ENCODE data around the gene TUBD1. TPM values are rescaled to one million over a fixed set of nuclear protein-coding genes. Genes with fewer than 3 reads are reported as not detected.

The TUBD1 gene
- polyA plus RNA-seq, 4 donors: 18.5 to 25.0 (median 21.1) TPM

DNA sequence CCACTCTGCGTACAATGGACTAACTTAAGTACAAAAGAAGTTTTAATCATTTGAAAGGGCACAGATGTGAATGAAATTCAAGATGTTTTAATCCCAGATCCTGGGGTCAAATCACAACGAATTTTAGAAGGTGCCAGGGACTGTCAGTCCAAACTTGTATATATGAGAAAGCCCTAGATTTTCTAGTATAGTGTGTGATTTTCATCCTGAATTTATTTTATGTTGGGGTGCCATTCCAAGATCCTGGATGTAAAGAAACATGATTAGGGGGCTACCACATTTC is 64.3 kb downstream of the TUBD1 start:
- no peak for DNase-seq (ENCODE audit: low read depth in 4 of 4, low spot score in 3 of 4)

DNA sequence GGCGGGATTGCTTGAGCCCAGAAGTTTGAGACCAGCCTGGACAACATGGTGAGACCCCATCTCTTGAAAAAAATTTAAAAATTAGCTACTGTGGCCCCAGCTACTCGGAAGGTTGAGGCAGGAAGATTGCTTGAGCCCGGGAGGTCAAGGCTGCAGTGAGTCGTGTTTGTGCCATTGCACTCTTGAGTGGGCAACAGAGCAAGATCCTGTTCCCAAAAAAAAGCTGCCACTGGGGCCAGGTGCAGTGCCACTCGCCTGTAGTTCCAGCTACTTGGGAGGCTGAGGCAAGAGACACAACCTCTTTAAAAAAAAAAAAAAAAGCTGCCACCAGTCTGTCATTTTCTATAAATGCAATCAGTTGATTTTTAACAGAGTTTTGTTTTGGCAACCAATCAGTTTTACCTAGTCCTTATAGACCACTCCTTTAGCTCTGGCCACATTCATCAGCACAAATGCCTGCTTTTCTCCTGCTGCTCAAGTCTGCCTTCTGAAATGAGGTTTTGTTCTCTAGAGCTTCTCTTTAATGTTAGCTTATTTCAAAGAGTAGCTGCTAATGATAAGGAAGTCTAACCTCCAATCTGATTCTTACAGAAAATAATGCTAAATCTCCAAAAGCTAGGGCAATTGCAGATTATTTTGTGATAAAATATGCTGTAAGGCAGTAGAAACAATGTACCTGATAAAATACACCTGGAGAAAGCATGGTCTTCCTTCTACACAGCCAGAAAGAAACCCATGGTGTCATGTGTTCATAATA is 64.8 kb downstream of the TUBD1 start:
- no peak for DNase-seq (ENCODE audit: low read depth in 4 of 4, low spot score in 3 of 4)

DNA sequence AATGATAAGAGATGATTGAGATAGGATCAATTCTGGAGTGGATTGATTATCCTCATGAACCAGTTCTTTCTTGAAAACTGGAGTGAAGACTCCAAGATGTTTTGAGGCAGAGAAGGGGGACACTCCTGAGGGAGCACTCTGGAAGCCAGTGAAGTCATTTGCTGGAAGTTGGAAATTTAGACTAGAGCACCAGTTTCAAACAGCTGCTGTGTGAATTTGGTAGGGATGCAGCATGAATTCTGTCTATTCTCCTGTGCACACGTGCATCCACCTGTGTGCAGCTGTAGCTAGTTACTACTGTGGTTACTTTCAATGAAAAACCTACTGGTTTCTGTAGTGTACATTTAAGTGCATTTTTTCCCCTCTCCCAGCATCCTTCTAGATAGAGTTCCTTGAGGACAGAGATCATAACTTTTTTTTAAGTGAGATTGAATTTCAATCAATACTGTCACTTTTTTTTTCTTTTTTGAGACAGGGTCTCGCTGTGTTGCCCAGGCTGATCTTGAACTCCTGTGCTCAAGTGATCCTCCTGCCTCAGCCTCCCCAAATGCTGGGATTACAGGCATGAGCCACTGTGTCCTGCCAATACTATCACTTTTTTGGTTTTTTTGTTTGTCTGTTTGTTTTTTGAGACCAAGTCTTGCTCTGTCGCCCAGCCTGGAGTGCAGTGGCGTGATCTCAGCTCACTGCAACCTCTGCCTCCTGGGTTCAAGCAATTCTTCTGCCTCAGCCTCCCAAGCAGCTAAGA is 65.9 kb downstream of the TUBD1 start:
- no peak for DNase-seq (ENCODE audit: low read depth in 4 of 4, low spot score in 3 of 4)

DNA sequence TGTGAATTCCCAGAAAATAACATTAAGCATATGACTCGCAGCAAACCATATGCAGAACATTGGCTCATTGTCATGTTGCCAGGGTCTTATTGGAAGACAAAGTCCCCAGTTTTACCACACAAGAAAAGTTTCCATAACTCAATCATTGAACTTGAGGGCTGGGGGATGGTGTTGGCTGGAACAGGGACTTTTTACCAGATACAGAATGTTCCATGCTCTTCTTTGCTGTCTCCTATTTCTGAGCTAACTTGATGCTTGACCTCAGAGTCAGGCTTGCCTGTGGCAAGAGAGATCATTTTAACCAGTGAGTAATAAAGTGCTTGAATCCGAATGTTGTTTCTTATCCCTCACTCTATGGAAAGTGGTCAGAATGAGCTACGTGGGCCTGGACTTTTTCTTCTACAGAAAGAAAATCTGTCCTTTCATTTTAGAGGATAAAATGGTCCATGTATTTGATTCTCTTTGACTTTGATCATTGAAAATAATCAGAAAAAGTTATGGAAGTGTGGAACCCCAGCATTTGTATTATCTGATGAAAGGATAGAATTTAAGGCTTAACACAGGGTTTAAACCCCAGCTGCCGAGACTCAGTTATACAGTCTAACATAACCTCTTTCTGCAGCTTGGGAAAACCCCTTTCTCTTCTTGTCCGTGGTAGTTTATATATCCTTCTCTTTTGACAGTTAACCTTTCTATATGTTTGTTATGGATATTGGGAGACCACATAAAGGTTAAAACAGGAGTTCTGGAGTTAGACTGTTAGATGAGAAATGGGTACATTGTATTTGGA is 67.0 kb downstream of the TUBD1 start:
- no peak for DNase-seq (ENCODE audit: low read depth in 4 of 4, low spot score in 3 of 4)

DNA sequence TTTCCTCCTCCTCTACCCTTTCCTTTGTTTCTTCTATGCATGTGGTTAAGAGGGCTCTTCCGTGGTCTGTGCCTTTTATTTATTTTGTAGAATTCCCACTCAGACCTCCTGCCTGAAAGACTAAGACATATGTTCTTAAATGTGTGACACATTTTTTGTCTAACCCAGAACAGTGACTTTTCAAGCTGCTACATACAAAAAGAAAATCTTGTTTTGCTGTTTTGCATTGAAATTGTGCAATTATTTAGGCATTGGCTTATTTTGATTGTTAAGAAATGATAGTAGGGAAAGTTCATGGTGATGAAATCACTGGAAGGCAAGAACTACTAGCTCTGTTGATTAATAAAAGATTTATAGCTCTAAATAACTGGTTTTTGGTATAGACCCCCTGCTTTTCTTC is 76.8 kb downstream of the TUBD1 start:
- DNase-seq (ENCODE audit: low read depth in 4 of 4, low spot score in 3 of 4): no peak

DNA sequence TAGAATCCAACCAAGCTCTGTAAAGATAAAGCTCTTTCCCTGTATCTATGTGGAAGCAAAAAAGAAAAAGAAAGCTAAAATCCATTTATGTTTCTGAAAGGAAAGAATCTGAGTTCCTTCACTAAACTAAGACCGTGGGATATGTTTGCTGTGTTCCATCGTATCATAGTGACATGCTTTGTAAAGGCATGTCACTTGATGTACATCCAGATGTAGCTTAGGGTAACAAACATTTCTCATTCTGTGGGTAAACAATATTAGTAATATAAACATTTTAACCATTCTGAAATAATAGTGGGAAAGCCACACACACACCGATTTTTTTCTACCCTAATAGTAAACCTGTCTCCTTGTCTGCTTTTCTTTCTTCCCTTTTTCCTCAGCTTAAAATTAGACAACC is 78.1 kb downstream of the TUBD1 start:
- no peak for DNase-seq (ENCODE audit: low read depth in 4 of 4, low spot score in 3 of 4)

DNA sequence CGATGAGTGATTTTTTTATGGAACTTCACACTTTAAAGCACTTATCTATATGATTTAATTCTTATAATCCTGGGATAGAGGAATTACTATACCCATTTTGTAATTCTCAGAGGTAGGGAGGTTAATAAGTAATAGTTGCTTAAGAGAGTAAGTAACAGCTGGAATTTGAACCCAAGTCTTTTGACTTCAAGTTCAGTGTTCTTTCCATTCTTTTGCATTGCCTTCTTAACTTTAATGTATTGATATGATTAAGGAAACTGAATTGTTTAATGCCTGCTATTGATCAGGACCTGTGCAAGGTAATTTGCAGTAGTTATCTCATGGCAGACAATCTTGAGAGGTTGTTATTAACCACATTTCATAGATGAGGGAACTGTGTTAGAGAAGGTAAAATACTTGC is 78.5 kb downstream of the TUBD1 start:
- no peak for DNase-seq (ENCODE audit: low read depth in 4 of 4, low spot score in 3 of 4)

DNA sequence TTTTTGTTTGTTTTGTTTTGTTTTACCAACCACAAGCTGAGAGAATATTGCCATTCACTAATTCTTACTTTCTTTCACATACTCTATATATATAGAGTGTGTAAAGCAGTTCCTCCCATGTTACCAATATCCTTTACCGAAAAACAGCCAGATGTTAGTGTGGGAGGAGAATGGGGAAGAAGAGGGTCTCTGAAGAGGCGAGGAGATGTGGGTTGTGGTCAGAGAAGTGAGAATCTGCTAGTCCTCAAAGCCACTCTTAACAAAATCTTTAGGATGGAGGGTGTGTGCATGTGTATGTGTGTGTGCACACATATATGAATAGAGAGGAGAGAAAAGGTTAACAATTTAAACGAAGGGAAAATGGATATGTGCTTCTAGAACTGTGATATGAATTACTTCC is 80.6 kb downstream of the TUBD1 start:
- DNase-seq (ENCODE audit: low read depth in 4 of 4, low spot score in 3 of 4): no peak

DNA sequence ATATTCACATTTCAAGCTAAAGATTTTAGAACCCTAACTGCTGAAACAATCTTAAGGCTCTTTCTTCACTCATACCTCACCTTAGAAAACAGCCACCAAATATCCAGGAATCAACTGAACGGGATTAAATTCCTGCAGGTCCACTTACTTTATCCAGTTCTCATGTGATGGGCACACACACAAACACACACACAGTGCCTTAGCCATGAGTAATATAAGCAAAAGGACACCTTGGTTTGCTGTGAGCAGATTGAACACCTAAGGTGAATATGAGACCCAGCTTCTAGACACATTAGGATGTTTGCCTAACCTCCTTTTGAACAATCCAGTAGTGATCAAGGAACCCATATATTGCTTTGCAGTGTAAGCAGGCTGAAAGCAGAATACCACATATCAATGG is 81.5 kb downstream of the TUBD1 start:
- no peak for DNase-seq (ENCODE audit: low read depth in 4 of 4, low spot score in 3 of 4)

DNA sequence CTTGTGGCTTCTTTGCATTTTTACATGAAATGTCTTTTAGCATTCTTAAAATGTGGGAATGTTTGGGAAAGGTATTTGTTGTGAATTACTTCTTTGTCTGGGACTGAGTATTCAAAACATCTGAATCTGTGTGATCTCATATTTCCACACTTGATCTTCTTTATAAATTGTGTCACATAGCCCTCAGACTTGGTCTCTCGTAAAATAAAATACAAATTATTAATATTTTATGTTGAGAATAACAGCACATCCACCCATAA is 81.9 kb downstream of the TUBD1 start:
- DNase-seq (ENCODE audit: low read depth in 4 of 4, low spot score in 3 of 4): no peak

Other genes starting within 250 kb of the TUBD1 start
- gene PTRH2, start 185.5 kb downstream of the TUBD1 start, polyA plus RNA-seq (ENCODE audit: insufficient read length in 4 of 4): 10 to 100 TPM; 23.8 to 26.5 (median 25.6) TPM
- 100 to 1,000 TPM in 3 of 4 donors, 10 to 100 TPM in 1; 95.0 to 113 (median 105) TPM for gene VMP1, start 185.3 kb downstream of the TUBD1 start, polyA plus RNA-seq (ENCODE audit: insufficient read length in 4 of 4)
- gene RPS6KB1, start 178 bp upstream of the TUBD1 start, polyA plus RNA-seq (ENCODE audit: insufficient read length in 4 of 4): 10 to 100 TPM; 36.0 to 43.3 (median 39.5) TPM
- gene RNFT1, start 71.8 kb upstream of the TUBD1 start, polyA plus RNA-seq (ENCODE audit: insufficient read length in 4 of 4): 10 to 100 TPM; 23.6 to 29.4 (median 23.8) TPM
- gene HEATR6, start 186.0 kb upstream of the TUBD1 start, polyA plus RNA-seq (ENCODE audit: insufficient read length in 4 of 4): 10 to 100 TPM; 20.7 to 26.3 (median 22.3) TPM